ENCODE results near the gene PPP1R14B.

Gene PPP1R14B

GRCh38 chr11:64223001-64223651, 23.6 kb downstream of the PPP1R14B start:
- Histone ChIP-seq H3K4me1 (ENCODE audit: control insufficient read depth, insufficient read depth, low read length) (peaks cover 15% of the 10 kb centered on the region), H3K27me3 (replicated peaks; ENCODE audit: control insufficient read depth, insufficient read depth, low read length) (no peaks in the 10 kb centered on the region), H3K9me3 (ENCODE audit: control insufficient read depth, low read length) (no peaks in the 10 kb centered on the region), H3K9ac (ENCODE audit: low read length) (no peak overlapping the region), H3K4me3 (ENCODE audit: low read length) (no peak overlapping the region), H3K36me3 (ENCODE audit: control insufficient read depth, insufficient read depth, low read length, severe bottlenecking) (no peaks in the 10 kb centered on the region)
- no peak for DNase-seq (ENCODE audit: low read depth)

- Histone ChIP-seq H3K4me3 (ENCODE audit: low read length) (no peak overlapping the region), H3K9me3 (ENCODE audit: control insufficient read depth, low read length) (no peaks in the 10 kb centered on the region)
Measured at GRCh38 chr11:64222651-64223000, 24.1 kb downstream of the PPP1R14B start.

DNA sequence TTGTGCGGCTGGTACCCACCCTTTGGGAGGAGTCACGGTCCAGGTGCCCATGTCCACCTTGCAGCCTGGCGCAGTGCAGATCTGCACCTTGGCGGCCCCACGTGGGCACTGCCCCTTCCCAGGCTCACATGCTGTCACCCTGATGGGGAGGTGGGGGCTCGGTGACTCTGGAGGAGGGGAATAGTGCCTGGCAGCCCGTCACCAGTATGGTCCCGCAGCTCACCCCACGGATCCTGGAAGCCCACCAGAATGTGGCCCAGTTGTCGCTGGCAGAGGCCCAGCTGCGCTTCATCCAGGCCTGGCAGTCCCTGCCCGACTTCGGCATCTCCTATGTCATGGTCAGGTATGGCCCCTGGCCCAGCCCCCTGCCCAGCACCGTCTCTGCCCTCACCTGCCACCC, 25.9 kb downstream of the PPP1R14B start:
- no peaks in the 10 kb centered on the region for H3K27me3 ChIP-seq (replicated peaks; ENCODE audit: control insufficient read depth, insufficient read depth, low read length)
- H3K36me3 ChIP-seq (ENCODE audit: control insufficient read depth, insufficient read depth, low read length, severe bottlenecking) = no peaks in the 10 kb centered on the region
- peaks cover 4% of the 10 kb centered on the region for H3K4me1 ChIP-seq (ENCODE audit: control insufficient read depth, insufficient read depth, low read length)
- DNase-seq (ENCODE audit: low read depth) = no peak
- no peaks in the 10 kb centered on the region for H3K9me3 ChIP-seq (ENCODE audit: control insufficient read depth, low read length)
- H3K4me3 ChIP-seq (ENCODE audit: low read length) = no peak overlapping the region
- H3K9ac ChIP-seq (ENCODE audit: low read length) = no peak overlapping the region

More at GRCh38 chr11:64222651-64223000, 24.1 kb downstream of the PPP1R14B start:
- Histone ChIP-seq H3K9ac (ENCODE audit: low read length) (no peak overlapping the region), H3K36me3 (ENCODE audit: control insufficient read depth, insufficient read depth, low read length, severe bottlenecking) (no peaks in the 10 kb centered on the region), H3K27me3 (replicated peaks; ENCODE audit: control insufficient read depth, insufficient read depth, low read length) (no peaks in the 10 kb centered on the region), H3K4me1 (ENCODE audit: control insufficient read depth, insufficient read depth, low read length) (peaks cover 14% of the 10 kb centered on the region)
- no peak for DNase-seq (ENCODE audit: low read depth)

GRCh38 chr11:64220271-64220670, 26.5 kb downstream of the PPP1R14B start:
- Histone ChIP-seq H3K4me1 (ENCODE audit: control insufficient read depth, insufficient read depth, low read length) (peaks cover 4% of the 10 kb centered on the region), H3K9me3 (ENCODE audit: control insufficient read depth, low read length) (no peaks in the 10 kb centered on the region)

DNA sequence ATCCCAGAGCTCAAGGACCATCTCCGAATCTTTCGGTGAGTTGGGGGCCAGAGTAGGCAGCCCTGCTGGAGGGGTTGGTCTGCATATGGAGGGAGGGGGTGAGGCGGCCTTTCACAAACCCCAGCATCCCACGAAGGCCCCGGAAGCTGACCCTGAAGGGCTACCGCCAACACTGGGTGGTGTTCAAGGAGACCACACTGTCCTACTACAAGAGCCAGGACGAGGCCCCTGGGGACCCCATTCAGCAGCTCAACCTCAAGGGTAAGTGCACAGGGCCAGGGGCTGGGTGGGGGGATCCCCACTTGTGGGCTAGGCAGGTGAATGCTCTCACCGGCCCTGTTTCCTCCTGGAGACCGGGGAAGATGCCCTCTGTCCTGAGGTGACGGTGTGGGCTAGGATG, 27.0 kb downstream of the PPP1R14B start:
- Histone ChIP-seq H3K4me1 (ENCODE audit: control insufficient read depth, insufficient read depth, low read length) (peaks cover 7% of the 10 kb centered on the region), H3K9me3 (ENCODE audit: control insufficient read depth, low read length) (no peaks in the 10 kb centered on the region), H3K4me3 (ENCODE audit: low read length) (no peak overlapping the region), H3K9ac (ENCODE audit: low read length) (no peak overlapping the region), H3K36me3 (ENCODE audit: control insufficient read depth, insufficient read depth, low read length, severe bottlenecking) (no peaks in the 10 kb centered on the region), H3K27me3 (replicated peaks; ENCODE audit: control insufficient read depth, insufficient read depth, low read length) (no peaks in the 10 kb centered on the region)
- DNase-seq (ENCODE audit: low read depth) = no peak

More at GRCh38 chr11:64220271-64220670, 26.5 kb downstream of the PPP1R14B start:
- DNase-seq (ENCODE audit: low read depth) = no peak
- Histone ChIP-seq H3K9ac (ENCODE audit: low read length) (no peak overlapping the region), H3K4me3 (ENCODE audit: low read length) (no peak overlapping the region), H3K36me3 (ENCODE audit: control insufficient read depth, insufficient read depth, low read length, severe bottlenecking) (no peaks in the 10 kb centered on the region), H3K27me3 (replicated peaks; ENCODE audit: control insufficient read depth, insufficient read depth, low read length) (no peaks in the 10 kb centered on the region)

- no peak for DNase-seq (ENCODE audit: low read depth)
- no peak overlapping the region for H3K9ac ChIP-seq (ENCODE audit: low read length)
- H3K36me3 ChIP-seq (ENCODE audit: control insufficient read depth, insufficient read depth, low read length, severe bottlenecking) = no peaks in the 10 kb centered on the region
- H3K9me3 ChIP-seq (ENCODE audit: control insufficient read depth, low read length) = no peaks in the 10 kb centered on the region
- peaks cover 7% of the 10 kb centered on the region for H3K4me1 ChIP-seq (ENCODE audit: control insufficient read depth, insufficient read depth, low read length)
- H3K4me3 ChIP-seq (ENCODE audit: low read length) = no peak overlapping the region
- H3K27me3 ChIP-seq (replicated peaks; ENCODE audit: control insufficient read depth, insufficient read depth, low read length) = no peaks in the 10 kb centered on the region
Measured at GRCh38 chr11:64219354-64219684, 27.4 kb downstream of the PPP1R14B start.

DNA sequence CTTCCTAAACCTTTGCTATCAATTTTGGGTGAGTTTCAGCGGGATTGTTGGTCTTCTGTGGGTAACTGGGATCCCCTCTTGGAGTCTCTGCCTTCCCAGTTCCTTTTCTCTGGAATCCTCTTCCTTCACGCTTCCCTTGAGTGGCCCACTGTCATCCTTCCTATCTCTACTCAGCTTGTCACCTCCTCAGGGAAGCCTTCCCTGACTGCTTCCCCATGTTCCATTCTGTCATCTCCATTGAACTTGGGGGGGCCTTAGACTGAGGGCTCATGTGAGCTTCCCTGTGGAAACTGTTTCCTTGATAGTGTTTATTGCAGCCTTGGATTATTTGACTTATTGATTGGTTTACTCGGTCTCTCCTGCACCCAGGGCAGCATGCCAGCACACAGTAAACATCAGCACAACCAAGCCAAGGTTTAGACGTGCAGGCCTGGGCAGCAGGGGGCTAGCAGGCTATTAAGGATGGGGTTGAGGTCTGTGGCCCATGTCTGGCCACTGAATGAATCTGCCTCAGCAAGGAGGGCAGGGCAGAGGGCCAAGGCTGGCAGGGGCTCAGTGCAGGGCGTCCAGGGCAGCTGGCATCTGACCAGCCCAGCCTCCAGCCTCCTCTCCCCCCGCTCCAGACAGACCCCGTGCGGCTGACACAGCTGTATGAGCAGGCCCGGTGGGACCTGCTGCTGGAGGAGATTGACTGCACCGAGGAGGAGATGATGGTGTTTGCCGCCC, 28.0 kb downstream of the PPP1R14B start:
- Histone ChIP-seq H3K27me3 (replicated peaks; ENCODE audit: control insufficient read depth, insufficient read depth, low read length) (no peaks in the 10 kb centered on the region), H3K4me1 (ENCODE audit: control insufficient read depth, insufficient read depth, low read length) (peaks cover 7% of the 10 kb centered on the region), H3K9ac (ENCODE audit: low read length) (no peak overlapping the region), H3K36me3 (ENCODE audit: control insufficient read depth, insufficient read depth, low read length, severe bottlenecking) (no peaks in the 10 kb centered on the region), H3K4me3 (ENCODE audit: low read length) (no peak overlapping the region), H3K9me3 (ENCODE audit: control insufficient read depth, low read length) (no peaks in the 10 kb centered on the region)
- DNase-seq (ENCODE audit: low read depth) = no peak

DNA sequence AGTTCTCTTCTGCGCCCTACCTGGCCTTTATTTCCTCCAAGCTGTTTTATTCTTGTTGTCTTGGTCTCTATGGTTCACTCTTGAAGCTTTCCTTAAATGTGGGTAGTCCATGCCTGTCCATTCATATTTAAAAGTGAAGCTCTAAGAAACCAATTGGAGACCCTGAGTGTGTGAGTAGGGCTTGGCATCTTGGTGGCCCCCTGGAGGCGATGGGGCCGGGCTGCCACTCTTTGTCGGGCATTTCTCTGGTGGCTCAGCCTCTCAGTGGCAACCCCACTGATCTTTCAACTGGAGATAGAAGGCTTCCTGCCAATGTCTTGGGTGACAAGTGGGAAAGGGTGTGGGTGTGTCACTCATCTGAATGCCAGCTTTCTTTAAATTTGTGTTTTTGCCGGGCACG, 29.9 kb downstream of the PPP1R14B start:
- Histone ChIP-seq H3K9me3 (ENCODE audit: control insufficient read depth, low read length) (no peaks in the 10 kb centered on the region), H3K36me3 (ENCODE audit: control insufficient read depth, insufficient read depth, low read length, severe bottlenecking) (no peaks in the 10 kb centered on the region), H3K27me3 (replicated peaks; ENCODE audit: control insufficient read depth, insufficient read depth, low read length) (no peaks in the 10 kb centered on the region), H3K4me3 (ENCODE audit: low read length) (no peak overlapping the region), H3K9ac (ENCODE audit: low read length) (no peak overlapping the region), H3K4me1 (ENCODE audit: control insufficient read depth, insufficient read depth, low read length) (peaks cover 7% of the 10 kb centered on the region)
- no peak for DNase-seq (ENCODE audit: low read depth)

DNA sequence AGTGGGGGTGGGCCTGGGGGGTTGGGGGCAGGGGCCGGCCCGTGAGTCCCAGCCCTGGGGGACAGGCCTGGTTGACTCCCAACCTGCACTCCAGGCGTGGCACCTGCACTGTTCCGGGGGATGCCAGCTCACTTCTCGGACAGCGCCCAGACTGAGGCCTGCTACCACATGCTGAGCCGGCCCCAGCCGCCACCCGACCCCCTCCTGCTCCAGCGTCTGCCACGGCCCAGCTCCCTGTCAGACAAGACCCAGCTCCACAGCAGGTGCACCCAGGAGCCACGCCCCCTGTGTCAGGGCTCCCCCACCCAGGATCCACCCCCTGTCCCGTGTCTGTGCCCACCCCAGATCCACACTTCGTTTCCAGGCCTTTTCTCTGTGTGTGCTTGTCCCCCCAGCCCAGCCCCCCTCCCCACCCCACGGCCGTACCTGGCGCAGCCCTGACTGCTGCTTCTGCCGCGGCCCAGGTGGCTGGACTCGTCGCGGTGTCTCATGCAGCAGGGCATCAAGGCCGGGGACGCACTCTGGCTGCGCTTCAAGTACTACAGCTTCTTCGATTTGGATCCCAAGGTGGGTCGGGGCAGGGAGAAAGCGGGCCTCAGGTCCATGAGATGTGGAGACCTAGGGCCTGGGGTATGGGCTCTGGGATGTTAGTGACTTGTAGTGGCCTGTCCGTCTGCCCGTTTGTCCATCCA, 35.4 kb downstream of the PPP1R14B start:
- no peak overlapping the region for H3K9ac ChIP-seq (ENCODE audit: low read length)
- no peaks in the 10 kb centered on the region for H3K27me3 ChIP-seq (replicated peaks; ENCODE audit: control insufficient read depth, insufficient read depth, low read length)
- no peaks in the 10 kb centered on the region for H3K36me3 ChIP-seq (ENCODE audit: control insufficient read depth, insufficient read depth, low read length, severe bottlenecking)
- H3K4me3 ChIP-seq (ENCODE audit: low read length) = no peak overlapping the region
- no peak for DNase-seq (ENCODE audit: low read depth)
- no peaks in the 10 kb centered on the region for H3K9me3 ChIP-seq (ENCODE audit: control insufficient read depth, low read length)
- H3K4me1 ChIP-seq (ENCODE audit: control insufficient read depth, insufficient read depth, low read length) = peaks cover 16% of the 10 kb centered on the region

- H3K4me3 ChIP-seq (ENCODE audit: low read length) = no peak overlapping the region
- no peak overlapping the region for H3K9ac ChIP-seq (ENCODE audit: low read length)
- peaks cover 5% of the 10 kb centered on the region for H3K36me3 ChIP-seq (ENCODE audit: control insufficient read depth, insufficient read depth, low read length, severe bottlenecking)
- no peaks in the 10 kb centered on the region for H3K9me3 ChIP-seq (ENCODE audit: control insufficient read depth, low read length)
- H3K27me3 ChIP-seq (replicated peaks; ENCODE audit: control insufficient read depth, insufficient read depth, low read length) = no peaks in the 10 kb centered on the region
- H3K4me1 ChIP-seq (ENCODE audit: control insufficient read depth, insufficient read depth, low read length) = peaks cover 16% of the 10 kb centered on the region
- DNase-seq (ENCODE audit: low read depth) = no peak
Measured at GRCh38 chr11:64210301-64211020, 36.3 kb downstream of the PPP1R14B start.

DNA sequence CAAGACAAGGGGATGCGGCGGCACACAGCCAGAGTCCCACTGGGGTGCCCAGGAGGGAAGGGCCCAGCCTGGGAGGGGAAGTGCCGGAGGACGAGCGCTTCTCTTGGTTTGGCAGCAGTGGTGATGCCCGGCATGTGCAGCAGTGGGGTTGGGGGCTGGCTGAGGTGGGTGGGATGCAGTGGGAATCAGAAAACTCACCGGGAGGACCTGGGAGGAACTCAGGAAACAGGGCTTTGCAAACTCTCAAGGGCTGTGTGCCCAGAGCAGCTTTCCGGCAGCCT, 37.2 kb downstream of the PPP1R14B start:
- H3K4me1 ChIP-seq (ENCODE audit: control insufficient read depth, insufficient read depth, low read length) = peaks cover 9% of the 10 kb centered on the region
- no peak overlapping the region for H3K9ac ChIP-seq (ENCODE audit: low read length)
- no peaks in the 10 kb centered on the region for H3K27me3 ChIP-seq (replicated peaks; ENCODE audit: control insufficient read depth, insufficient read depth, low read length)
- no peak for DNase-seq (ENCODE audit: low read depth)
- no peaks in the 10 kb centered on the region for H3K9me3 ChIP-seq (ENCODE audit: control insufficient read depth, low read length)
- peaks cover 8% of the 10 kb centered on the region for H3K36me3 ChIP-seq (ENCODE audit: control insufficient read depth, insufficient read depth, low read length, severe bottlenecking)
- H3K4me3 ChIP-seq (ENCODE audit: low read length) = no peak overlapping the region

Data from adipocyte (in vitro differentiated cells).